Heart right ventricle (tissue), 16 donors: ENCODE data around the gene ABHD10. TPM values are rescaled to one million over a fixed set of nuclear protein-coding genes. Genes with fewer than 3 reads are reported as not detected.

ENCODE experiments used
- ATAC-seq, 8 donors: fragments of 200-7000 bp; cut with Tn5 transposase; one replicate each; pipeline ENCODE4 v1.9.1; 2020; ENCODE audit warnings: mild to moderate bottlenecking in 8 of 8, moderate library complexity in 8 of 8, moderate number of reproducible peaks in 1 of 8
- DNase-seq, 2 donors: peaks; one replicate each; pipeline ENCODE4 v3.0.0-alpha.2; 2020
- H3K27ac ChIP-seq, 10 donors: fragments of 200-600 bp; sonication (generic) in 2 of 10; one replicate each; pipeline versions ENCODE4 v1.5.0 to v1.8.0; 2020 to 2022; ENCODE audit warnings: mild to moderate bottlenecking in 3 of 10
- H3K27me3 ChIP-seq, 7 donors: fragments of 200-600 bp; one replicate each; pipeline ENCODE4 v1.8.0; 2021 to 2022; ENCODE audit warnings: mild to moderate bottlenecking in 2 of 7
- H3K36me3 ChIP-seq, 9 donors: fragments of 200-600 bp; sonication (generic) in 1 of 9; one replicate each; pipeline versions ENCODE4 v1.5.0 to v1.8.0; 2020 to 2022; ENCODE audit warnings: mild to moderate bottlenecking in 2 of 9
- H3K4me1 ChIP-seq, 9 donors: fragments of 200-600 bp; sonication (generic) in 1 of 9; one replicate each; pipeline versions ENCODE4 v1.5.0 to v1.8.0; 2020 to 2022; ENCODE audit warnings: mild to moderate bottlenecking in 4 of 9
- H3K4me3 ChIP-seq, 10 donors: fragments of 200-600 bp; sonication (generic) in 2 of 10; one replicate each; pipeline versions ENCODE4 v1.5.0 to v1.8.0; 2020 to 2022; ENCODE audit warnings: mild to moderate bottlenecking in 7 of 10, moderate library complexity in 2 of 10
- H3K9me3 ChIP-seq, 11 donors: fragments of 200-600 bp in 10 of 11; sonication (generic) in 2 of 11; one replicate each; pipeline versions ENCODE4 v1.5.0 to v1.8.0; 2013 to 2022; ENCODE audit warnings: mild to moderate bottlenecking in 2 of 11, control low read depth in 1 of 11, moderate library complexity in 1 of 11
- WGBS, 2 donors: extraction: QIAGEN DNeasy Blood & Tissue Kit; methylation state at CpG; one replicate each; pipeline ENCODE4 v1.1.7; 2013; ENCODE audit warnings: inconsistent platforms in 1 of 2; 5-methylcytosine and 5-hydroxymethylcytosine counted together
- intact Hi-C, 10 donors: fragments of 100-400 bp; cut with DNase I; formaldehyde crosslinking; loops; one replicate each; pipeline versions ENCODE4 v1.11.1 to v1.14.2; 2022
- polyA plus RNA-seq, 2 donors: library from polyadenylated mRNA; stranded (reverse); fragments of 200-250 nt; gene quantifications; one replicate each; pipeline ENCODE4 v1.2.3, GENCODE V29; 2013
- total RNA-seq, 10 donors: library from RNA; stranded (reverse); fragmentation: NEBNext Ultra II Directional in 3 of 10; extraction: Animal tissue kit (Norgen Biotek cat#: 25700) in 3 of 10; gene quantifications; one replicate each; pipeline versions ENCODE4 v1.2.1 to v1.2.4, GENCODE V29; 2021 to 2023
- TF ChIP-seq, protein P1 (sequence below), 9 donors: fragments of 200-600 bp; sonication (generic) in 2 of 9; IDR thresholded peaks; one replicate each; pipeline versions ENCODE4 v1.5.0 to v1.8.0; 2021 to 2022; ENCODE audit warnings: antibody characterized with exemption in 9 of 9, mild to moderate bottlenecking in 5 of 9, moderate library complexity in 1 of 9
- donor health status: Arrhythmogenic right ventricular cardiomyopathy.
- donor health status: ischemic (EF 13 %, LVEDD 7.1; RV severe dilation, severe dysfunction).
- donor health status: healthy with polysubstance abuse.
- donor health status: DM: no; HTN: yes; CAD: no.
- donor health status: DM: no; HTN: no; CAD: no.
- donor health status: ischemic (EF 25% LVEDD 6.9; RV normal size, moderate dysfunction).
- donor health status: ischemic (EF 25% LVEDD 5.7; RV mildly dilated, moderate dysfunction).
- donor health status: healthy.
- donor health status: DM: yes; HTN: yes; CAD: no.
- donor health status: Ischemic cardiomyopathy.
- donor health status: ischemic (EF 35%, LVEDD 5.7; RV mildly dilated, moderate dysfunction).
- donor health status: nonischemic (EF 11% LVEDD 7.7; RV severe dilation, severe dysfunction).
- donor health status: DM: yes; HTN: yes; CAD: no.
- donor health status: PGD.
- donor health status: ischemic (EF 29% LVEDD 5.4; RV normal size, mild dysfunction).
- donor health status: nonischemic (EF 23%, LVEDD 6.1; RV moderate dilation, normal function).

The ABHD10 gene
- total and polyA plus RNA-seq, 12 donors: 10.5 to 57.8 (median 50.1) TPM

- H3K4me3 ChIP-seq: no peak overlapping the region
- H3K9me3 ChIP-seq: no peaks in the 10 kb centered on the region
- peaks cover 0 to 87% (median 9%) of the 10 kb centered on the region in 9 donors for H3K36me3 ChIP-seq
- intact Hi-C loops: loop anchor here in 5 of 10 donors (1.0 to 10.0 kb wide), 5 partner anchors 24 to 56 kb away; no protein-coding TSS in a partner anchor
- H3K27ac ChIP-seq: peak overlapping the region in 1 of 10 donors; percentile 9
- DNase-seq (no peak), ATAC-seq (peak in 7 of 8 donors; percentile 58 to 83 (median 75))
- peaks cover 0 to 13% (median 0%) of the 10 kb centered on the region in 9 donors for H3K4me1 ChIP-seq
- no peaks in the 10 kb centered on the region for H3K27me3 ChIP-seq
- TF ChIP-seq, protein P1, sequence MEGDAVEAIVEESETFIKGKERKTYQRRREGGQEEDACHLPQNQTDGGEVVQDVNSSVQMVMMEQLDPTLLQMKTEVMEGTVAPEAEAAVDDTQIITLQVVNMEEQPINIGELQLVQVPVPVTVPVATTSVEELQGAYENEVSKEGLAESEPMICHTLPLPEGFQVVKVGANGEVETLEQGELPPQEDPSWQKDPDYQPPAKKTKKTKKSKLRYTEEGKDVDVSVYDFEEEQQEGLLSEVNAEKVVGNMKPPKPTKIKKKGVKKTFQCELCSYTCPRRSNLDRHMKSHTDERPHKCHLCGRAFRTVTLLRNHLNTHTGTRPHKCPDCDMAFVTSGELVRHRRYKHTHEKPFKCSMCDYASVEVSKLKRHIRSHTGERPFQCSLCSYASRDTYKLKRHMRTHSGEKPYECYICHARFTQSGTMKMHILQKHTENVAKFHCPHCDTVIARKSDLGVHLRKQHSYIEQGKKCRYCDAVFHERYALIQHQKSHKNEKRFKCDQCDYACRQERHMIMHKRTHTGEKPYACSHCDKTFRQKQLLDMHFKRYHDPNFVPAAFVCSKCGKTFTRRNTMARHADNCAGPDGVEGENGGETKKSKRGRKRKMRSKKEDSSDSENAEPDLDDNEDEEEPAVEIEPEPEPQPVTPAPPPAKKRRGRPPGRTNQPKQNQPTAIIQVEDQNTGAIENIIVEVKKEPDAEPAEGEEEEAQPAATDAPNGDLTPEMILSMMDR (IDR thresholded peaks at IDR 0.05): peak; percentile 43 to 84 (median 71)
- WGBS, 2 donors: 54 to 63% methylated on average over 3 of the region's 3 CpGs
These were observed 10.3 kb downstream of the ABHD10 start for GRCh38 chr3:111989061-111989678.

GRCh38 chr3:111993038-111993437, 14.2 kb downstream of the ABHD10 start:
- Histone ChIP-seq H3K27ac (no peak overlapping the region), H3K36me3 (peaks cover 0 to 58% (median 4%) of the 10 kb centered on the region in 9 donors), H3K4me3 (no peak overlapping the region), H3K4me1 (peaks cover 0 to 7% (median 0%) of the 10 kb centered on the region in 9 donors), H3K27me3 (peaks cover 0 to 2% (median 0%) of the 10 kb centered on the region in 7 donors), H3K9me3 (no peaks in the 10 kb centered on the region)
- WGBS, 2 donors: 72 to 98% methylated on average over 2 of the region's 2 CpGs
- TF ChIP-seq, protein P1 (IDR thresholded peaks at IDR 0.05): no peak
- intact Hi-C loops: loop anchor here in 1 of 10 donors (10.0 kb wide), 1 partner anchor 52 kb away; no protein-coding TSS in a partner anchor
- no peak for ATAC-seq
- no peak for DNase-seq

GRCh38 chr3:111998636-111999483, 20.0 kb downstream of the ABHD10 start, which contains the start of gene TAGLN3:
Gene TAGLN3 (plus strand): TSS chr3:111998922. CDS start chr3:111999423, 501 bp downstream.
- ATAC-seq (peak in 7 of 8 donors; percentile 28 to 72 (median 56)), DNase-seq (peak in 1 of 2 donors; percentile 12)
- H3K9me3 ChIP-seq: no peaks in the 10 kb centered on the region
- peak within 1 kb of the TSS in 9 of 10 donors; percentile 26 to 57 (median 48) for H3K4me3 ChIP-seq
- peaks cover 0 to 1% (median 0%) of the 10 kb centered on the region in 9 donors for H3K36me3 ChIP-seq
- H3K27me3 ChIP-seq: peaks cover 0 to 30% (median 0%) of the 10 kb centered on the region in 7 donors
- intact Hi-C loops: loop anchor here in 1 of 10 donors (10.0 kb wide), 1 partner anchor 46 kb away; no protein-coding TSS in a partner anchor
- H3K27ac ChIP-seq: no peak within 1 kb of the TSS
- TF ChIP-seq, protein P1 (IDR thresholded peaks at IDR 0.05): no peak
- 2 to 5% methylated on average over 30 of the region's 30 CpGs for WGBS, 2 donors
- H3K4me1 ChIP-seq: peaks cover 0 to 23% (median 13%) of the 10 kb centered on the region in 9 donors
